CD4-positive, alpha-beta T cell treated with Interferon gamma for 1 hour (primary cell): ENCODE measurements around the gene MACROD1.

Experiments used
- DNase-seq: peaks from one replicate; pipeline ENCODE4 v3.0.0-alpha.2; 2020

The MACROD1 gene

GRCh38 chr11:64089915-64090805 is 75.8 kb downstream of the MACROD1 start:
- no peak for DNase-seq

- no peak for DNase-seq
Observed at GRCh38 chr11:64089493-64089892, 76.4 kb downstream of the MACROD1 start.

DNA sequence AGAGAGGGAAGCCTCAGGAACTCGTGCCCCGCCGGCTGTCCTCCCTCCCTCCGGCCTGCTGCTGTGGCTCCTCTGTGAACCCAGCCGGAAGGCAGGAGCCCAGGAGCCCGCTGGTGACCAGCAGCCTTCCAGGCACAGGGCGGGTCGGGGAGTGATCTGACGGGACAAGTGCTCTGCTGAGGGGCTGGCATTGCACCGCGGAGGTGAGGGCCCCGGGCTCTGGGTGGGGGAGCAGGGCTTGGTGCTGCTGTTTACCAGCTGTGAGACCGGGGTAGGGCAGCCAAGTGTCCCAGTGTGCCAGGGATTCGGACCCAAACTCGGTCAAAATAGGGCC is 76.9 kb downstream of the MACROD1 start:
- no peak for DNase-seq

- no peak for DNase-seq
Observed at GRCh38 chr11:64088162-64089026, 77.5 kb downstream of the MACROD1 start.

DNA sequence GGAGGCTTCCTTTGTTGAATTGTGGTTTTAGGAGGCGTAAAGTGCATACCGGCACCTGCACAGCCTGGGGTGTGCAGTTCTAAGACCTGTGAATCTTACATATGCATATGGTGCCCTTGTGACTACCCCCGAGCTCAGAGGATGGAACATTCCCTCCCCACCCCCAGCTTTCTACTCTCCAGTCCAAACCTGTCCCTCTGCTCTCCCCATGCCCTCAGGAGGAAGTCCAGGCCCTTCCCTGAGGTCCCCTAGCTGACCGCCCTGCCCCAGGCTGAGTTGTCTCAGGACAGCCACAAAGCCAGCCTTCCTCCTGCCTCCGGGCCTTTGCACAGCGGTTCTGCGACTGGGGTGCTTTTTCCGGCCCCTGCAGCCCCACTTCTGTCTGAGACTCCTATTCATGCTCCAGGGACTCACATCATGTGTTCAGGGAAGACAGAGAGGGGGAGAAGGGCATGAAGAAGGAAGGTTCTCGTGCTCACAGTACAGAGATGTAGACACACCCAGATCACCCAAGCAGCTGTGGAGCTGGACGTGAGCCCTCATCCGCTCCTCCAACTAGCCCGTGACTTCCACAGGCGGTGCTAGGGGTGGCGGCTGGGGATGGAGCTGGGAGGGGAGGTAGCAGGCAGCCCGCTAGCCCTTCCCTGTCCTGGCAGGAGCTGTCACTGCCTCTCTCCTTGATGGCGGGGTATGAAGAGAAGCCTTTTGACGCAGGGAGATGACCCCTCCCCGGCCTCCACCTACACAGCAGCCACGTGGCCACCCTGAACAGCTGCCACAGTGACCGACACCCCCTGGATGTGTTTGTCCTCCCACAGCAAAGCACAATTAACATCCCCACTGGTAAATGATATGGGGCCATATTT is 79.4 kb downstream of the MACROD1 start:
- DNase-seq: no peak

DNA sequence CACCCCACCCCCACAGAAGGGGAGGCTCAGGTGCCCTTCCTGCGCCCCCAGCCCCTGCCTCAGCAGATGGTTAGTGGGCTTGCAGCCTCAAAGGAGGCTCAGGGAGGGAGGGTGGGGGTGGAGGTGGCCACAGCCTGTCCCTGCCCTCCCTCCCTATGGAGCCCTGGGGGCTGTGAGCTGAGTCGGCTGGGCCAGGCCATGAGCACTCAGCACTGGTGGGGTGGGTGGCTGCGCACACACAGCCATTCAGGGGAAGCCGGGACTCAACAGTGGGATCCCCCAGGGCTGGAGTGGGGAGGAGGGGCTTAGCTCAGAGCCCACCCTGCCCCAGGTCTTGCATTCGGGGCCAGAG is 80.0 kb downstream of the MACROD1 start:
- DNase-seq: no peak

- no peak for DNase-seq
Observed at GRCh38 chr11:64084951-64085710, 80.8 kb downstream of the MACROD1 start.

DNA sequence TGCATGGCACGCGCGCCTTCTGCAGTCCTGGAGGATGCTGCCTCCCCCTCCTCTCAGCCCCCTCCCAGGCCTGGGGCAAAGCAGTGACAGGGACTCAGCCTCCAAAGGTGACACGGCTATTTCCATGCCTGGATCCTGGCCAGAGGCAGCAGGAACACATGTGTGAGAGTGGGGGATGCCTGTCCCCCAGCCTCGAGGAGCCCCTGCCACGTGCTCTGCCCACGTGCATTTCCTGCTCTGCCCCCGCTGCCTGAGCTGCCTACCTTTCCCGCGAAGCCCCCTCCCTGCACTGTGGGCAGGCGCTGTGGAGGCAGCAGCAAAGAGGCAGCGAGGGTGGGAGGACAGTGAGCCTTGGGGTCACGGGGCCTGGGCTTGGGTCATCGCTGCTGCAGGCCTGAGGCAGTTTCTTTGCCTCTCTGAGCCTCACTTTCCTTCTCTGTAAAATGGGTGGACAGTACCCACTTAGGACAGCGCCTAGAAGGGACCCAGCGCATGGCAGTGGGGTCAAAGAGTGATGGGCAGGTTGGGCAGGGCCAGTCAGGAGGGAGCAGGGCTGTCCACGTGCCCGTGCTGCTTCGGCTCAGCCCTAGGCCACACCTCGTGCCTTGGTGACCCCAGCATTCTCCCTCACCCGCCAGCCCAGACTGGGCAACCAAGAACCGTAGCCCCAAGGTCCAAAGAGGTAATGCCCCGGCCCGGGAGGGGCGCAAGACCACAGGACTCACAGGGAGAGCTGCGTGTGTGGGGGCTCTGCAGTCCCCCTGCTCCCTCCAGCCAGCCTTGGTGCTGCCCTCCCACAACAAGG is 81.6 kb downstream of the MACROD1 start:
- DNase-seq: no peak

DNA sequence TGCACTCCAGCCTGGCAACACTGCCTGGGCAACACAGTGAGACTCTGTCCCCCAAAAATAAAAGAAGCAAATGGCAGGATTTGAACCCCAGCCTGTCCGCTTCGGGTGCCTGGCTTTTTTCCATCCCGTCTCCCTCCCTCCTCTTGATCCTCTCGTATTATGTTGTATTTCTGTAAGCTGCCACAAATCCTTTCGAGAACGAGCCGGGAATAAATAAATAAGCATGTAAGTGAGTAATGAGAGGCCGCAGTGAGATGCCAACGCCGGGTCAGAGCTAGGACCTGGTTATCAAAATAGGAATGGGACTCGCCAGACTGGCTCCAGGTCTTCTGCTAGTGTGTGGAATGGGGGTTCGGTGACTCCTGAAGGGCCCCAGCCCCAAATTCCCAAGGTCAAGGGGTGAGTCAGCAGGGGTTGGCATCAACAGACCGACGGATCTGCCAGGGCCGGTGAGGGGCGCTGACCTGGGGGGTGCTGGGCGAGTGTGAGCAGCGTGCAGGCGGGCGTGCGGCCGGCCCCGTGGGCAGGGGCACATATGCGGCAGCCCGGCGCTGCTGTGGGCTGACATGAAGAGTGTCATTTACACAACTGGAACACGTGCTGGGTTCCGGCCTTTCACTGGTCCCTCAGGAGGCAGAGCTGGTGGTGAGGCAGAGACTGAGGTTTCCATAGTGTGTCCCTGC is 82.4 kb downstream of the MACROD1 start:
- DNase-seq: no peak

- DNase-seq: no peak
Observed at GRCh38 chr11:64081745-64082442, 84.0 kb downstream of the MACROD1 start.

- no peak for DNase-seq
Observed at GRCh38 chr11:64080390-64080789, 85.5 kb downstream of the MACROD1 start.

DNA sequence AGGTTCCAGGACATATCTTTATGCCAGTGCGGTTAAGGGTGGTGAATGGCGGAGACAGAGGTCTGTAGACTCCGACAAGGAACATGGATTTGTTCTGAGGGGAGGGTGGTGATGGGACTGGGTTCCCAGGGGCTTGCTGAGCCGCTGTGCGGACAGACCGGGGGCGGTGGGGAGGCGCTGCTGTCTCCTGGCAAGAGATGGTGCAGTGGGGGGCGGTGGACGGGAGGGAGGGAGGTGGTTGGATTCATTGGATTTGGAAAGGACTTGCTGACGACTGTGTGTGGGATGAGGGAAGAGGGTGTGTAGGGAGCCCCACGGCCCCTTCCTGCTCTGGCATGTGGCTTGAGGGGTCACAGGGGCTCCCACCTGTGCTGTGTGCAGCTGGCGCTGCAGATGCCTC is 87.0 kb downstream of the MACROD1 start:
- no peak for DNase-seq

DNA sequence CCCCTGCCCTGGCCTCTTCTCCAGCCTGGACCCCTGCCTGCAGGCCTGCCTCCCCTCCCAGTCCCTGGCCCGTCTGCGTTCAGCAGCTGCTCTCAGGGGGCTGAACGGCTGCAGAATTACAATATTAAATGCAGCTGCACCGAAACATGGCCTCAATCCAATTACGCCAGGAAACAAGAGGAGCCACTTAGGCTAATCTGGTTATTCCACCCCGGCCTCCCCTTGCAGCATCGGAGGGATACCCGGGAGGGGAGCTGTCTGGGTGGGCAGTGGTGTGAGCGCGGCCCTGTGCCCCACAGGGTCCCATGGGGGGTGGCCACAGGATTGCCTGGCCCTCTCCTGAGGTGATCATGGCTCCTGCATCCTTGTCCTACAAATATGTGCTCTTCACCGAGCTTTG is 87.6 kb downstream of the MACROD1 start:
- DNase-seq: no peak

- DNase-seq: no peak
Observed at GRCh38 chr11:64077607-64078006, 88.3 kb downstream of the MACROD1 start.

- no peak for DNase-seq
Observed at GRCh38 chr11:64076758-64077157, 89.2 kb downstream of the MACROD1 start.

DNA sequence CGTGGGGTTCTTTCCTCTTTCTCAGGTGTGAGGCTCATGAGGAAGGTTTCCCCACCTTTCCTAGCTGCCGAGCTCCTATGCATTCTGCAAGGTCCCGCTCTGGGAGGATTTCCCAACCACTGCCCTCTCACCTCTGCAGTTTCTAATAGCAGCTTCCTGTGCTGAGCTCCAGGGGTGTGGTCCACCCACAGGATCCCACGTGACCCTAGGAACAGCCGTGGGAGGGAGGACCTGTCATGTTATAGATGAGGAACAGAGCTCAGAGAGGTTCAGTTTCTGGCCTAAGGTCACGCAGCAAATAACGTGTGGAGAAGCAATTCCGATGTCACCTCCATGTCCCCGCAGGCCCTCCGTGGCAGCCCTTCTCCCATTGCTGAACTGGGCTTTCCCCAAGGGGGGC is 91.7 kb downstream of the MACROD1 start:
- DNase-seq: peak; percentile 17

GRCh38 chr11:64073542-64073941 is 92.4 kb downstream of the MACROD1 start:
- DNase-seq: no peak

GRCh38 chr11:64072871-64073270 is 93.0 kb downstream of the MACROD1 start:
- DNase-seq: no peak

GRCh38 chr11:64072403-64072802 is 93.5 kb downstream of the MACROD1 start:
- no peak for DNase-seq

- DNase-seq: no peak
Observed at GRCh38 chr11:64071849-64072248, 94.1 kb downstream of the MACROD1 start.
